HG02884 (cell line): ENCODE data around the gene ADAMTS2.

ENCODE experiments used
- ATAC-seq: cut with Tn5 transposase; IDR thresholded peaks from one replicate; pipeline ENCODE4 v1.9.1; 2021; ENCODE audit warnings: mild to moderate bottlenecking, moderate library complexity; ENCODE audit not compliant: unreplicated experiment

ADAMTS2 gene

GRCh38 chr5:179185941-179186411 lies 159.3 kb downstream of the ADAMTS2 start:
- ATAC-seq, result no peak

DNA sequence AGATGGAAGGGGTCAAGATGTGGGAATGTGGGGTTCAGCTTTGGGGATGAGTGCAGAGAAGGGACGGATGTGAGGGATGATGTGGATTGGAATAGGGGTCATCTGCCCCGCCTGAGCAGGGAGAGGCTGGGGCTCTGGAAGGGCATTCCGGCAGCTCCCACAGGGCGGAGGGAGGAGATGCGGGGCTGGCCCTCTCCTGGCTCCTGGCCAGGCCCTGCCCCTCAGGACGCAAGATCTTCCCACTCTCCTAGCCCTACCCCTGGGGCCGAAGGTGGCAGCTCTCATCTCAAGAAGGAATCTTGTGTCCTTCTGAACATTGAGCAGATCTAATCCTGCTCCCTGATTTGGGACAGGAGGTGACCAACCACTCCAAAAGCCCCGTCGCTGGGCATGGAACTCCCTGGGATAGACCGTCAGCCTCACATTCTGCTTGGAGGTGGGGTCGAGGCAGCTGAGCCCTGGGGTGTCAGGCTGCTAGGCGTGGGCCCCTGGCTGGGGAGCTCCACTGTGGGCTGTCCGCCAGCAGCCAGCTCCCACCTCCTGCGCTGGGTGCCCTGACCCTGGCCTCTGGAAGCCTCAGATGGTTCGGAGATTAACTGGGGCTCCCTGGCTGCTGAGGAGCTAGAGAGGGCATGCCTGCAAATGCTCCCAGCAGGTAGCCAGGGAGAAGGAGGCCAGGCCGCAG lies 159.9 kb downstream of the ADAMTS2 start:
- ATAC-seq, result no peak

DNA sequence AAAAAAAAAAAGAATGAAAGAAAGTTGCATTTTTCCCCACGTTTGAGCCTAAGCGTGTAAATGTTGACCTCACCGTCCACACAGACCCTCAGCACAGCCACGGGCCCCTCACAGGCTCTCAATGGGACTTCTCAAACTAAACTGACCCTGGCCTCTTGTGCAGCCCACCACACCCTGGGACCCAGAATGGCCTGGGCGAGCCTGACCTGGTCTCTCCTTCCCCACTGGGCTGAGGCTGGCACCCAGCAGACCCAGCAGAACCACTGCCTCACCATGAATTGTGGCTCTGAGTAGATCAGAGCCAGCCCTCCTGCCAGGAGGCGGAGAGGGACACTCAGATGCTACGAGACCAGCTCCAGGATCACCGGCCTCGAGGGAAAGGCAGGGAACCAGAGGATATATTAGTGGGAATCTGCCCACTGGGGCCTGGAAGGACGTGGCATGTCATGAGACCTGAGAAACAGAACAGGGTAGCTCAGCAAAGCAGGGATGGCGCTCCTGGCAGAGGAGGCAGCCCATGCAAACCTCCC lies 160.7 kb downstream of the ADAMTS2 start:
- no peak for ATAC-seq

GRCh38 chr5:179183481-179183880 lies 161.8 kb downstream of the ADAMTS2 start:
- no peak for ATAC-seq

DNA sequence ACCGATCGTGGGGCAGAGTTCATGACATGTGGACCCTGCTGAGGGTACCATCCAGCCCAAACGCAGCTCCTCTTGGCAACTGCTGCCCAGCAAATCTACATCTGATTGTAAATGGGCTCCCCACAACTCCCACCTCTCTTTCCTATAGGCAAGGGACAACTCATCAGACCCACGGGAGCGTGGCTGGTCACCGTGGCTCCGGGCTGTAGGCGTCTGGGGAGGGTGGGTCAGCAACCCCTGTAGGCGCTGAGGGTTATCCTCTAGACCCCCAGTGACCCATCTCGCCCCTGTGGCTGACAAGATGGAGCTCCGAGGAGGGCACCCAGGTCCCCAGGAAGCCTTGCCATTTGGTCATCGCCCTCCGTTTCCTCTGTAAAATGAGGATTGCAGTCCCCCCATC lies 162.7 kb downstream of the ADAMTS2 start:
- no peak for ATAC-seq

GRCh38 chr5:179181988-179182387 lies 163.3 kb downstream of the ADAMTS2 start:
- no peak for ATAC-seq

DNA sequence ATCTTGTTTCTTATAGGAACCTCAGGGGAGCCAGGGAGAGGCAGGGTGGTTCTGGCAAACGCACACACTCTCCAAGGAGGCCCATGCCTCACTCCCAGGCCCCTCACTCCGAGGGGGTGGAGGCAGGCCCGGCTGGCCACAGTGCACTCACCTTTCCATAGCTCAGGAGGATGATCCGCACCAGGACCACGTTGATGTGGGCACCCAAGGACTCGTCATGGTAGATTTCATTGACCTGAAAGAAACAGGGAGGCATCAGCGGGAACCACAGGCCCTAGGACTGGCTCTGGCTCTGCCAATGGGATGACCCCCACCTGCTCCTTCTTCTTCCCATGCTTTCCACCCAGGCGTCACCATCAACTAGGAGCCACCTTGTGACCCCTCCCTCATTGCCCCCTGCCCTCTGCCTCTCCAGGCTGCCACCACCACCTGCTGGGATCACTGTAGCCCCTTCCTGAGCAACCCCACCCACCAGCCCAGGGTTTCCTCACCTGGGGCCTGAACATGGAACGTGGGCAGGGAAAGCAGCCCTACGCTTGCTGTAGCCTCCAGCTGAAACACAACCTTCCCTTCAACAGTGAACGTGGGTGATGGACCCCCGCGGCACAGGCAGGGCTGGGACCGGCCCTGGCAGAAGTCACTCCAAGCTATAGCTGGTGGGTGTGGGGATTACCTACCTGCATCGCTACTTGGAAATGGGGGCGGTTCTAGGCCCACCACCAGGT lies 164.2 kb downstream of the ADAMTS2 start:
- ATAC-seq, result no peak

DNA sequence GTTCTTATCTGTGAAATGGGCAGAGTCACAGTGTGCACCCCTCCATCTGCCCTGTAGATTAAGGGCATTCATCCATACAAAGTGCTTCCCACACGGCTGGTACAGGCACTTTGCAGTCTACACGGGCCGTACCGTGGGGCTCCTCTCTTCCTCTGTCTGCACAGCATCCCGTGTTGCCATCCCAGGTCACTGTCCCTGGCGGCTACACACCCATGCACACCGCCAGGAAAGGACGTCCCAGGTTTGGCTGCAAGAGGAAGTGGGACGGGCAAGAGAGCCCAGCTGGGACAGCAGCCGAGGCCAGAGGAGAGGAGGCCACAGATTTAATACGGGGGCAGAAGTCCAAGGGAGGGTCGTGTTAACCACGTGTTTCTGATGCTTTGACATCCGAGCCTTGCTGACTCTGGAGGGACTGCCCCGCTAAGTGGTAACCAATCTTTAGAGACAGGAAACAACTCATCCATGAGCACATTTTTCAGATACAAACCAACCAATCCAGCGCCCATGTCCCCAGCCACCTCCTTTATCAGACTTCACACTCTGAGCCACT lies 165.1 kb downstream of the ADAMTS2 start:
- ATAC-seq, result no peak

DNA sequence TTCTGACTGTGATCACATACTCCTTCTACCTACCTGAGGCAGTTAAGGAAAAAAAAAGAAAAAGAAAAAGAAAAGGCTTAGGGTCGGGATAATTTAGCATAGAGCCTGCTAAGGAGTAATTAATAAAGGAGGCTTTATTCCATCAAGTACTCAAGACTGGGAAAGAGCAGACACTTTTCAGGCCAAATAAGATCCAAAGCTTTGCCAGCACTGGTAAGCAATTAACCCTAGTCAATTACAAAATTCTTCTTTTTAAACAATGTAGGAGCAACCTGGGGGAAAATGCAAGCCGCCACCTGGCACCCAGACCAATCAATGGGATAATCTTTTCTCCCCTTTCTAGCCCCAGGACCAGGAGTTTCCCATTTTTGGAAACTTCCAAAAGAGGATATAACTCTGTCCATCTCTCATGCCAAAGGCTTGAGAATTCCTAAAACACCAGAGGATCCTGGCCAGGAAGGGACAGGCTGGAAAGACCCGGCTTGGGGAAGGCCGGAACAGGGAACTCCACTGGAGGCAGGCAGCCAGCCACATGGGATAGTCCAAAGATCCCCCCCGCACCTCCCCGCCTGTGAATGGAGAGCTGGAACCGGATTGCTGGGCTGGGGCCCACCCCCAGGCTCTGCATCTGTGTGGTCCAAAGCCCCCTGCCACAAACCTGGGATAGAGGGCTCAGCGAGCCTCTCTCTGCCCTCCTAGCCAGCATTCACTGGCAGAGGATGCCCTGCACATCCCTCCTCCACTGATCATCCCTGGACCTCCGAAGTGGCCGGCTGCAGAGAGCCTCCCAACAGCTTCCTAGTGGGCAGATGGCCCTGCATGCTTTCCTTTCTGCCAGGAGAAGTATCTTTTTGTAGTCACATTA lies 167.3 kb downstream of the ADAMTS2 start:
- ATAC-seq, result no peak

DNA sequence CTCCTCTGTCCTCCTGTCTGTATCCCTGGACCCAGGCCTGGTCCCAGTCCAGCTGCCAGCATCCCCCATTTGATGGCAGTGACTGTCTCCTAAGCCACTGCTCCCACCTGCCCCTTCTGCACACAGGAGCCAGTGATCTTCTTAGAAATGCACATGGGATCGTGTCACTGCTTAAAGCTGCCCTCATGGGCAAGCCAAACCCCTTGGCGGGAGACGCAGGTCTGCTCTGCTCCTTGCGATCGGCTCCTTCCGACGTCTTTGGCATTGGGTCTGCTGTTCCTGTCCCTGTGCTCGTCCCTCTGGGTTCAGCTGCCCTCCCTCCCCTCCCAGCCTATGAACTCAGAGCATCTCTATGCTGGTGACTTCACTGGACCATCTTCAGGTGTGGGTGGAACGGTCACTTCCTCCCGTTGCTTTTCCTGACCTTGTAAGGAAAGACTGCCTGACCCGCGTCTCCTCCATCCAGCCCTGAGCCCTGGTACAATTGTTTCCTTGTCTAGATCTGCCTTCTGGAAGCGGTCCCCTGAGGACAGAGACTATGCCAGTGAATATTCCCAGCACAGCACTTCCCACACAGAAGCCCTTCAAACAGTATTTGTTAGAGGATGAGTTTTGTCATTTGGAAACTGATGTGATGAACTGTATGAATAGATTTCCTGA lies 168.6 kb downstream of the ADAMTS2 start:
- no peak for ATAC-seq

DNA sequence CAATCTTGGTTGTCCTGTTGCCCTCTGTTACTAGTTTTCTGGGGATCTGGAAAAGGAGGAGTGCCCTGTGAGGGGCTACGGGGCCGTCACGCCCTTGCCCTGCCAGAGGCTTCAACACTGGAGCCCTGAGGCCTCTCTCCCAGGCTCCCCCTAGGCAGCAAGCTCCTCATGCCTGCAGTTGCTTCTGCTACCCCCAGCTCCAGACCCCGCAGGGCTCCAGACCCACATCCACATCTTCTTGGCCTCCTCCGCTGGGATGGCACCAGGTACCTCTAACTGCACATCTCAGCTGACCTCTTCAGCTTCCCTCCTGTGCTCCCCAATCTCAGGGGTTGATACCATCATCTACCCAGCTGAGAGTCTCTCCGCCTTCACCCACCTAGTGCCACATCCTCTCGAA lies 169.1 kb downstream of the ADAMTS2 start:
- ATAC-seq, result no peak

- ATAC-seq, result no peak
Measured at GRCh38 chr5:179171816-179172745, 173.2 kb downstream of the ADAMTS2 start.

DNA sequence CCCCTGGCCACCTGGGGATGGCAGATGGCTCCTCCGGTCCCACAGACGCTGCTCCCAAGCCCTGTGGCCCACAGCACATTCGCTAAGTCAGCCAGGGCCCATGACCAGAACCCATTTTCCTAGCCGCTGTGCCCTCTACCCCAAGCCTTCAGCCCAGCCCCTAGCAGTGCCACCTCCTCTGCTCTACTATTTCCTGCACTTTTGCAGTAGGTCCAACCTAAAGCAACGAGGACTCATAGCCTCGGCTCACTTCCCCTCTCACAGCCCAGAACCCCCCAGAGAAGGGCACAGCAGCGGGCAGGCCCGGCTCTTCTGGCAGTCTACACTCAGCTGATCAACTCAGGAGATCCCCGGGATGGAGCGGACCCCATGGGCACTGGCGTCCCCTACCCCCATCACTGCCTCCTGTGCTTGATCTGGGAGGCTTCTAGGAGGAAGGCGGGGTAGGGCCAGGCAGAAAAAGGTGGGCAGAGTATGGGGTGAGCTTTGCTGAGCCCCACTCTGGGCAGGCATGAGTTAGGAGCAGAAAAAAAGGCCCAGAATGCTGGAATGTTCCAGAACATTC lies 173.9 kb downstream of the ADAMTS2 start:
- no peak for ATAC-seq

DNA sequence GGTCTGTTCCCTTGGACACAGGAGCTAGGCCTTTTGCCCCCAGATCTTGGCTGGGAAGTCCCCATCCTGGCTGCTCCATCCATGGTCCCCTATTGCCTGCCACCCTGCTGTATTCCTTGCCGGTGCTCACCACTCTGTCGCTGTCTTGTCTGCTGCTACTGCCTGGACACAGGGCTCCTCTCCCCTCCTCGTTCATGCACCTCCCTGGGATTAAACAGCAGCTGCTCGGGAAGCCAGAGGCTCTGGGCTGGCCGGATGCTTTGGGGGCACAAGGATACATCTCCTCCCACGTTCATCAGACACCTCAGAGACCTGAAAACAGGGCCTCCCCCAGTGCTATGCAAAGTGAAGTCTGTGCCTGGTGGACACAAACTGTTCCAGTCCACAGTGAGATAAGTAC lies 174.7 kb downstream of the ADAMTS2 start:
- ATAC-seq, result no peak

DNA sequence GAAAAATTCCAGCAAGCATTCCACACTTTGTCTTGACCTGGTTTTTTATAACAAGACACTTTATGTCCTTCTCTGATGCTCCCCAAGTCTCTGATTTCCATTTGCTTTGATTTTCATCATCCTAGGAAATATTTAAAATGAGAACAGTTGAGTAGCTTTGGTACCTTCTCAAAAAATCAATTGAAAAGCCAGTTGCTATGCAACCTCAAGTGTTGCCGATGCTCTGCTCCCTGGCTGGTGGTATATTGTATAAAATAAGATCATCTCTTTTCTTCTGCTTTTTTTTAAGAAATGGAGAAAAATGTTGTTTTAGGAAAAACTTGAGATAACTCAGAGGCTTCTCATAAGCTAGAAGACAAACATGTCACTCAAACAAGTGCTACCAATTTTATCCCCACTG lies 175.4 kb downstream of the ADAMTS2 start:
- ATAC-seq, result no peak

DNA sequence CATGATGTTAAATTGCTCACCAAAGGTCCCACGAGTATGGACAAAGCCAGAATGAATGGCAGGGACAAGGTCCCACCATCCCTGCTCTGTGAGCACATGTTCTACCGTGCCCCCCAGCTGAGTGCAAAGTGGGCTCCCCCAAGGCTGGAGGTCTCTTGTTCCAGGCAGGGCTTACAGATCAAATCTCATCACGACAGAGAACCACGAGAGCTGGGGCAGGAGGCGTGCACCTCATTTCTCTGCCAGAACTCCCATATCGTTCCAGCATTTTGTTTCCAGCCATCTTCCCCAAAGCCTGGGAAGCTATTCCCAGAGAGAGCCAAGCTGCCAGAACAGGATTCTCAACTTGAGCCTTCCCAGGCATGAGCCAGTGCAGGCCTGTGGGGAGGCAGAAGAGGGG lies 176.6 kb downstream of the ADAMTS2 start:
- ATAC-seq, result no peak

GRCh38 chr5:179167871-179168451 lies 177.3 kb downstream of the ADAMTS2 start:
- no peak for ATAC-seq
